NCI-H69 (cell line): ENCODE measurements around the gene CXCR1.
"Not testable (repeated sequence)": the region's sequence is repeated elsewhere in the genome, so short reads cannot be mapped to it uniquely, and the experiment has no call there.

ENCODE experiments used
- DNase-seq: peaks from one replicate; lab custom pipeline; 2025; lab: John Stamatoyannopoulos, UW

Gene CXCR1

GRCh38 chr2:218161644-218162043, 5.1 kb downstream of the CXCR1 start:
- DNase-seq = no peak

GRCh38 chr2:218155953-218156479, 10.7 kb downstream of the CXCR1 start:
- DNase-seq = no peak

- no peak for DNase-seq
Measured at GRCh38 chr2:218152777-218153176, 14.0 kb downstream of the CXCR1 start.

GRCh38 chr2:218152172-218152571, 14.6 kb downstream of the CXCR1 start:
- DNase-seq = no peak

- no peak for DNase-seq
Measured at GRCh38 chr2:218149848-218150440, 16.8 kb downstream of the CXCR1 start.

DNA sequence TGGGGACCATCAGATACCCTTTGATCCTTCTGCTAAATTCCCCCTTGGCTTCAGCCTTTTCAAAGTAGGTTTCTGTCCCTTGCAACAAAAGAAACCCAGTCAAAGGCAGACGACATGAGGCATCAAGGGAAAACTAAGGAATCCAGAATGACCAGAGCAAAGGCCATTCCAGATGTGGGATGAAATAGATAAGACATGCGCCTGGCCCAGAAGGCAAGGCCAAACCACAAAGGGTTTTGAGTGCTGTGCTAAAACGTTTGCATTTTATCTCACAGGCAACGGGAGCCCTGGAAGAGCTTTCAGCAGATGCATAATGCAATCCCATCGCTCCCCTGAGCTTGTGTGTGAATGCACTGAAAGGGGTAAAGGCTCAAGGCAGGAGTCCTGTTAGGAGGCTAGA, 17.7 kb downstream of the CXCR1 start:
- DNase-seq = no peak

DNA sequence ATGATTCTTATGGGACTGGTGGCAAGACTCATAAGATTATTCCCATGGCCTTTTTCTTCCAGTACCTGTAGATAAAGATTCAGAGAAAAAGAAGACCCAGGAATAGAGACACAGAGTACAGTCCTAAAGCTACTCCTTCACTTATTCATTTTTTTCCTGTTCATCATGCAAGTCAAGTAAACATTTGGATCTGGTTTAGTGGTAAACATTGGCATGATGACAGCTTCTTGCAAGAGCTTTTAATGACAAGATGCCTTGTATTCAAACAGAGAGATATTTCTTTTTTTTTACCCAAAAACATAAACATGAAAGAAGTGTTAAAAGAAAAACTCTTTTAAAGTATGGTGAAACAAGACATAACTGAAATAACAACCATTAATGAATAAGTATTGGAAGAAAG, 20.7 kb downstream of the CXCR1 start:
- no peak for DNase-seq

GRCh38 chr2:218145124-218145523, 21.6 kb downstream of the CXCR1 start:
- no peak for DNase-seq

GRCh38 chr2:218138047-218138446, 28.7 kb downstream of the CXCR1 start:
- no peak for DNase-seq

DNA sequence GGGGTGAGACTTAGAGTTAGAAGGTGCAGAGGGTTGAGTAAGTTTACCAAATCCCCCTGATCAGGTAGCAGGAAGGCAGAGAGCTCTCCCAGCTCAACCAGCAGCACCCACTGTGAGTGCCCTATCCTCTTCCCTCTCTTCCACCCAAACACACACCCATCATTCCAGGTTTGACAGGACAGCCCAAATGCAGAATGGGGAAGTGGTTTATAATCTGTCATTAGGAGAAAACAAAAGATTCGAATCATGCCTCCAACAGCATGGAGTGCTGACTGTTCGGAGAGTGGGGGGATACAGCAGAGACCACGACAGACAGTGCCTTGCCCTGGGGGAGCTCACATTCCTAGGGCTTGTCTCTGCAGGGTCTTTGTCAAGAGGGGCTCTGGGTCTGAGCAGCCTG, 29.2 kb downstream of the CXCR1 start:
- no peak for DNase-seq

DNA sequence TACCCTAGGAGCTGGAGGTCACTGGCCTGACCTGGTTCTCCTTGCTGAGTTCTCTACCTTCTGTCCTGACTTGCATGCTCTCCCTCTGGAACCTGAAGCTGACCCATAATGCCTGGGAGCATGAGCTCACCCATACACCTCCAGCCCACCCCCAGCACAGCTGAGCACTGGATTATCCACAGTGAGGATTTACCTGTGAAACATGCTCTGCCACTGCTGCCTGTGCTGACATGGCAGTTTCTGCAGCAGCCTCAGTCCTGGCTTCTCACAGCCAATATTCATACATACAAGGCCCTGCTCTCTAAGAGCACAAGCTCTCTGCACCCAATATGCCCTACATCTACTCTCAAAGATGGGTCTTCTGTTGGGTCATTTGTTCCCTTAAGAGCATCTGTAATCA, 35.9 kb downstream of the CXCR1 start:
- no peak for DNase-seq

DNA sequence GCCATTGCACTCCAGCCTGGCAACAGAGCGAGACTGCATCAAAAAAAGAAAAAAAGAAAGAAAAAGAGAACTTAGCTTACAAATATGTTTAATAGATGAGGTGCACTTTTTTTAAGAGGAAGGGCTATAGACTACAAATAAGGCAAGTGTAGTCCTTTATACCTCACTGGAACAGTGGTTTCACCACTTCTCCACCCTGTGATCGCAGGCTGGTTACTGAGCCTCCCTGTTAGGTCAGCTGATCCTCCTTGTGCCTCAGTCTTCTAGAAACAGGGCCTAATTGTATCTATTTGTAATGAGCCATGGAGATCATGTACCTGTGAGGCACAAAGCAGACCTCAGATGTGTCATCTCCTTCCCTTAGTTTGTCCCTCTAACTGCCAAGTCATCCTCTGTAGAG, 36.4 kb downstream of the CXCR1 start:
- no peak for DNase-seq

GRCh38 chr2:218129458-218130135, 37.2 kb downstream of the CXCR1 start:
- no peak for DNase-seq

GRCh38 chr2:218128781-218129457, 37.8 kb downstream of the CXCR1 start:
- DNase-seq = no peak

DNA sequence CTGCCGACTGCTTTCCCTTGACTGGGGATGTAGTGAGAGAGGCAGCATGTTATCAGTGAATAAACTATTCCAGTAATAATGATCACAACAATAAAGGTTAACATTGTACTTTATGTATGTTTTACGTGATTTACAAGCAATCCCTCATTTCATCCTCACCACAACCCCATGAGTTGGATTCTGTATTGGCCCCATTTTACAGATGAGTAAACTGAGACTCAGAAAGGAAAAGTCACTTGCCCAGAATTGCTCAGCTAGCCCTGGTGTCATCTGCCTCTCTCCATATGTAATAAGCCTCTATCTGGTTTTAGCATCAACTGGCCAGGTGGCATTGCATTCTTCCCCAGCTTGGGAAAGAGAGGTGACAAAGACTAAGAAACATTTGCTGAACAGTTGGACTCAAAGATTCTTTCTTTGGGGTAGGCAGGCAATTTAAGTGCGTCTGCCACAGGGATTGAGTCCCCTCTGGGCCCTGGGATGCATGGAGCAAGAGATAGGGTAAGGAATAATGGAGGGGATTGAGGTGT, 38.8 kb downstream of the CXCR1 start:
- DNase-seq = no peak

- no peak for DNase-seq
Measured at GRCh38 chr2:218125626-218126080, 41.1 kb downstream of the CXCR1 start, which contains the start of gene CXCR2. TSS of gene CXCR2 (plus strand) at chr2:218126028. CDS start at chr2:218134802, 8,774 bp downstream.

DNA sequence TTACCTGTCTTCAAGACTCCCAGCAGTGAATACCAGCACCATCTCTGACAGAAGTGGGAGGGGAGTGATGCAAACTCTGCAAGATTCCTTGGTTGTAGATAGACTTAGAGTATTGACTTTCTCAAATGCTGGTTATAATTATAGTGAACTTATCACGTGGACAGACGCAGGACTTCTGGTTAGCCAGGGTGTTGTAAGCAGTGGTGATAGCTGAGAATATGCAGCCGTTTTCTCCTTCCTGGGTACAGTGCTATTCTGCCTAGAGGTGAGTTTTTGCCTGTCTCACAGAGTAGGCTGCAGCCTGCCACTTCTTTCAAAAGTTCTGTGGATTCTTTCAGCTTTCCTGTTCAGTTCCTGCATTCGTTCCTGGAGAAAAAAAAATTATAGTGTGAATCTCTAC, 41.7 kb downstream of the CXCR1 start:
- DNase-seq = no peak

DNA sequence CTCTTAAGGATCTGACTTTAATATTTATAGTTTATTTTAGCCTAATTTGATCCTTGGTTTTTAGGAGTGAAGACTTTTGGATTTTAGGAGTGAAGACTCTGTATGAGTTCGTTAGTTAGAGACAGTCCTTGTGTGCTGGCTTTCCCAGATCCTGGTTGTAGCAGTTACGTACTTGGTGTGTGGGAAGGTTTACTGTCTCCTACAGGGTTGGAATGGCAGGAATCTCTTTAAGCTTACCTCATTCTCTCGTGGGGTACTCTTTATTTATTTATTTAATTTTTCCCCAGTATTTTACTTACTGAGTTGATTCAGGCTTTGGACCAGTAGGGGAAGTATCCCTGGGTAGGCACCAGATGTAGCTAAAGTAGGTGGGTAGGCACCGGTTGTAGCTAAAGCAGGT, 42.8 kb downstream of the CXCR1 start:
- DNase-seq = no peak

DNA sequence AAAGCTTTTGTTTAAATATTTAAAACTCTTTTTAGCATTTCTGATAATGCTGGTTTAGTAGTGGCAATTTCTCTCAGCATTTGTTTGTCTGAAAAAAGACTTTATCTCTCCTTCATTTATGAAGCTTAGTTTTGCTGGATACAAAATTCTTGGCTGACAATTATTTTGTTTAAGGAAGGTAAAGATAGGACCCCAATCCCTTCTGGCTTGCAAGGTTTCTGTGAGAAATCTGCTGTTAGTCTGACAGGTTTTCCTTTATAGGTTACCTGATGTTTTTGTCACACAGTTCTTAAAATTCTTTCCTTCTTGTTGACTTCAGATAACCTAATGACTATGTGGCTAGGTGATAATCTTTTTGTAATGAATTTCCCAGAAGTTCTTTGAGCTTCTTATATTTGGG, 44.5 kb downstream of the CXCR1 start:
- DNase-seq = not testable (repeated sequence)

GRCh38 chr2:218121789-218122188, 45.0 kb downstream of the CXCR1 start:
- not testable (repeated sequence) for DNase-seq
